PFSK-1 (cell line): ENCODE measurements around the gene SMIM5.

Experiments used
- FOXP2 ChIP-seq: optimal IDR thresholded peaks from 2 replicates; pipeline ENCODE3; 2011; ENCODE audit warnings: borderline replicate concordance, control low read depth, inconsistent platforms; ENCODE audit not compliant: insufficient read depth; ENCODE audit errors: extremely low read length, extremely low read depth
- POLR2AphosphoS5 ChIP-seq: IDR thresholded peaks from 2 replicates; pipeline ENCODE4 v1.6.1; 2012; ENCODE audit warnings: low read depth, mild to moderate bottlenecking, control low read depth, low read length, moderate library complexity
- REST ChIP-seq, 2 experiments: IDR thresholded peaks; 2 replicates each; pipeline versions ENCODE4 v1.6.1 to v1.8.0; 2011 to 2012; ENCODE audit warnings: low read depth in 2 of 2, low read length in 2 of 2, control low read depth in 1 of 2, inconsistent platforms in 1 of 2, mild to moderate bottlenecking in 1 of 2, moderate library complexity in 1 of 2; ENCODE audit not compliant: insufficient read depth in 1 of 2
- SIN3A ChIP-seq: IDR thresholded peaks from 2 replicates; pipeline ENCODE4 v1.6.1; 2012; ENCODE audit warnings: mild to moderate bottlenecking, low read length, moderate library complexity, borderline replicate concordance; ENCODE audit not compliant: insufficient read depth
- TAF1 ChIP-seq: IDR thresholded peaks from 2 replicates; pipeline ENCODE4 v1.6.1; 2012; ENCODE audit warnings: low read length, control low read depth, borderline replicate concordance; ENCODE audit not compliant: insufficient read depth

GRCh38 chr17:75649687-75650086 lies 16.5 kb downstream of the SMIM5 start:
- TF ChIP-seq REST (IDR thresholded peaks at IDR 0.05; ENCODE audit: insufficient read depth in 1 of 2, low read depth in 2 of 2, low read length in 2 of 2) (no peak), SIN3A (no peak), TAF1 (no peak), POLR2AphosphoS5 (no peak), FOXP2 (no peak)
